COLO668 (cell line): ENCODE data around the gene MTERF4.

ENCODE experiments used
- DNase-seq: peaks from one replicate; lab custom pipeline; 2025; ENCODE audit not compliant: unreplicated experiment; lab: John Stamatoyannopoulos, UW

Gene MTERF4

DNA sequence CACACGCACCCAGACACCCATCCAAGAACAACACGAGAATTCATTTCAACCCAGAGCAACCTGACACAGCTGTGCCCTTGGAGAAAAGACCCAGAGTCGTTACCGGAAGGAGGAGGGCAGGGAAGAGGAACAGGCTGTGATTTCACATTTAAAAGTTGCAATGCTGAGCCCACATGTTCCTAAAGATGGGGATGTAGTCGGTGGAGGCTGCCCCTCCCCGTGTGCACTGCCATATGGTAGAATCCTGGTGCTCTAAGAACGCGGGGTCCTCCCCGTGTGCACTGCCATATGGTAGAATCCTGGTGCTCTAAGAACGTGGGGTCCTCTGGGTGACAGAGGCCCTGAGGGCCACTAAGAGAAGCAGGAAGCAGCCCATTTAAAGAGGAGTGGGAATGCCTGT lies 10.9 kb downstream of the MTERF4 start:
- no peak for DNase-seq

DNA sequence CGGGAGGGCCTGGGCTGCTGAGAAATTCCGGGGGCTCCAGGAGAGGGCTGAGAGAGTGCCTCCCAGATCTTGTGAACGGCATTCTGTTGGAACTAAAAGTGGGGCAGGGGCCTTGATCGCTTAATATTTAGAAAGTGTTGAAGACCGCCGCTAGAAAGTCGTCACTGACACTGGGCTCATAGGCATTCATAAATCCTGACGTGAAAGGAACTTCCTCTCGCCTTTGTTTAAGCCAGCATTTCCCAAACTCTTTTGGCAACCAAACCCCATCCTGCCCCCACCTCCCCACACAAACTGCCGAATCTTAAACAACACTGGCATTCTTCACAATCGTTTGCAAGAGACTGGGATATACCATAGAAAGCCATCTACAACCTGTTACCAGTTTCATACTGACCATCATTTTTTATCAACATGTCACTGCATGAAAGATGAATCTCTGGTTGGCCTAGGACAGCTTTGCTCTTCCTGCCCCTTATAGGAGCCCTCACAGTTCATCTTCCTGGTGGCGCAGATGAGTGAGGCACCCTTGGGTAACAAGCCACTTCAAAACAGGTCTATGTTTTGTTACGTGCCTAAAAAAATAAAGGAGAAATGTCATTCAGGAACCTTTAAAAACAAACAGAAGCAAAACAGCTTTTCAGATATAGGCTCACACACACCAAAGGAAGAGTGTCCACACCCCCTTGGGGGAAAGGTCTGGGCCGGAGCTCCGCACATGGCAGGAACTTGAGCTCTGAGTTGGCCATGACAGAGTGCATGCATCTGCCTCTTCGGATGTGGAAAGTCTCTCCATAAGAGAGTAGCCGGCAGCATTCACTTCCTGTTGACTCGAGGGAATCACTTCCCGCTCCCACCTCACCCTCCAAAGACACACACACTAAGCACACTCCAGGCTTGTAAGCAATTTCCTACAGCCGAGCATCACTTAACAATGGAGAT lies 13.0 kb downstream of the MTERF4 start:
- no peak for DNase-seq

DNA sequence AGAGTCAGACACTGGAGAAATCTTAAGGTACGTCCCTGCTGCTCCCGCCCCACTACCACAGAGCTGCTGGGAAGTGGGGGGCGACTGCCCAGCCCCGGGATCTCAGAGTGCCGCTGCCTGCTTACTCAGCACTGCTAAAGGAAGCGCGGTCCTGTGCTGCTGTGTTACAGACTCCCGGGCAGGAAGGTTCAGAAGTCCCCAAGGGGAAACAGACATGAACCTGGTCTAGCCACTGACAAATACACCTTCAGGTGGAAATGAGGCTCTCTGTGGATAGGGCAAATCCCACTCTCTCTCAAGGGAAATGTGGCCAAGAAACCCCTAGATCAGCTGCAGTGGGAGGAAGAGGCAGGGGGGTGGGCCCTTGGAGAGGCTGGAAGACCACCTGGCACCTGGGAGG lies 13.7 kb downstream of the MTERF4 start:
- no peak for DNase-seq

DNA sequence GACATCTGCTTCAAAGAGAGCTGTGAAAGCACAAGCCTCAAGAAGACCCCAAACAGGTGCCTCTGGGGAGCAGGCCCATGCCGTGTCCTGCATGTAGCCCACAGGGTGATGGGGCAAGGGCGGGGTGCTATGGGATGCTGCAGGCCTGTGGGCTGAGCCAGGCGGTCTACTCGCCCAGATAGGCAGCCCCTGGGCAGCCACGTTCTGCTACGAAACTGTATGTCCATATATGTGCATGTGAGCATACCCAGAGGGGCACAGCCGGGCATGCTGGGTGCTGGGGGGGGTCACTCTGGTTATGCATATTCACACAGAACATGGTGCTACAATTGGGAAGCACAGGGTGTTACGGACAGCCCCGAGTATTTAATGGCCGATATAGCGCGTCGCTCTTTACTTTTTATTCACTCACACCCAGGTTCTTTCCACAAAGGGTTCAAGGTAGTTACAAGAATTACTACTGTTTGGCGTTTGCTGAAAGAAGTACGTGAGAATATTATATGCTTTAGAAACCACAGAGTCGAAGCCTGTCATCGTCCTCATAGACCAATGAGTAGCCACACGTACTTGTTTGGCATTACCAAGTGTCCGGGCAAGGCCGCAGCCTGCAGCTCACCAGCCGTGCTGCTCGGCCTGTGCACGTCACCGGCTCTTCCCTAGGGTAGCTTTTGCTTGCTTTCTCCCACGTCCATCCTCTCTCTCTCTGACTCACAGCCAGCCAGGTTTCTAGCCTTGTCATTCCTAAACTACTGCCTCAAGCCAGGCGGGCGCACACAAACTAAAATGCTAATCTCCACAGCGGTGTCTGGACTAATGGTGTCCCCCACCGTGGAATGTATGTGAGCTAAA lies 14.4 kb downstream of the MTERF4 start:
- DNase-seq = no peak

DNA sequence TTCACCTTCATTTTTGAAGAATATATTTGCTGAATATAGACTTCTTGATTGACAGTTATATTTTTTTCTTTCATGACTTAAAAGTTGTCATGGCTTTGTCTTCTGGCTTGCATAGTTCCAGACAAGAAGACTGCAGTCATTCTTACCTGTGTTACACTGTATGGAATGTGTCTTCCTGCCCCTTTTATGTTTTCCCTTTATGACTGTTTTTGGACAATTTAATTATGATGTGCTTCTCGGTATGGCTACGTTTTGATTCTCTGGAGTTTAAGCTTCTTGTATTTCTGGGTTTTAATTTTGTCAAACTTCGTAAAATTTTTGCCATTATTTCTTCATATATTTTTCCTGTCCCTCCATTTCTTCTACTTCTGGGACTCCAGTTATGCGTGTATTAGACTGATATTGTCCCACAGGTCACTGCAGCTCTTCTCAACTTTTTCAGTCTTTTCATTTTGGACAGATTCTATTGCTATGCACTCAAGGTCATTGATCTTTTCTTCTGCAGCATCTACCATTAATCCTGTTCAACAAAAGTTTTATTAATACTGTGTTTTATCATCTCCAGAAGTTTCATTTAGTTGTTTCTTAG lies 17.1 kb downstream of the MTERF4 start:
- DNase-seq = no peak

DNA sequence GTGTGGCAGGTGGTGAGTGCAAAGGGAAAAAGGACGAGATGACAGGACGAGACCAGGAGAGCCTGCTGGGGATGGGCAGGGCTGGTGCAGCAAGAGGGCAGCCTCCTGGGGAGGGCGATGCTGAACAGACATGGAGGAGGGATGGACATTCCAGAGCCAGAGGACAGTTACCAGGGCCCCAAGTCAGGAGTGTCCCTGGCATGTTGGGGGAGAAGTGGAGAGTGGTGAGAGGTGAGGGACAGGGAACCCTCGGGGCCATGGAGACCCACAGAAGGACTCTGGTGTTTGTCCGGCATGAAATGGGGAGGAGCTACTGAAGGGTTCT lies 19.0 kb downstream of the MTERF4 start:
- no peak for DNase-seq

DNA sequence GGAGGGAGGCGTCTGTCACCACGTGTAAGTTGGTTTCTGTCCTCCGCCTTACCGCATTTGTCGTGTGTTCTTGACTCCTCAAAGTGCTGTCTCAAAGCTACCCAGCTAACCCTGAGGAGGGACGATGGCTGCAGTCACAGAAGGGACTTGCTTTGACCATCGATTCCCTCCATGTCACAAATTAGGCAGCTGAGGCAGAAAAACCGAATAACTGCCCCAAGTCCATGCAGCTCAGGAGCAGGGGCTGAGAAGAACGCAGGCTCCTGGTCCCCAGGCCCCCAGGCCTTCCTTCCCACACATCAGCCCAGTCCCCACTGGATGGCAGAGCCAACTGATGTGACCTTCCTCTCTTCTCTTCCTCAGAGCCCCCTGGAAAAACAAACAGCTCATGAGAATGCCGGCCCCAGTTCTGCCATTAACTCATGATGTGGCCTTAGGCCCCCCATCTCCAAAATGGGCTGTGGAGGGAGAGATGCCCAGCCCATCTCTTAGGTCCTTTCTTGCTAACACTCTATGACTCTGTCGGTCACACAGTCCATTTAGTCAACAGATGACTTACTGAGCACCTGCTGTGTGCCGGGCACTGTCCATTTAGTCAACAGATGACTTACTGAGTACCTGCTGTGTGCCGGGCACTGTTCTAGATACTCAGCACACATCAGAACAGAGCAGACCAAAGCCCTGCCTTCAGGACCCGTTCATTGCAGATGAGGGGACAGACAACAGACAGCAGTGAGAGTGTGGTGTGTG lies 19.6 kb downstream of the MTERF4 start:
- no peak for DNase-seq

DNA sequence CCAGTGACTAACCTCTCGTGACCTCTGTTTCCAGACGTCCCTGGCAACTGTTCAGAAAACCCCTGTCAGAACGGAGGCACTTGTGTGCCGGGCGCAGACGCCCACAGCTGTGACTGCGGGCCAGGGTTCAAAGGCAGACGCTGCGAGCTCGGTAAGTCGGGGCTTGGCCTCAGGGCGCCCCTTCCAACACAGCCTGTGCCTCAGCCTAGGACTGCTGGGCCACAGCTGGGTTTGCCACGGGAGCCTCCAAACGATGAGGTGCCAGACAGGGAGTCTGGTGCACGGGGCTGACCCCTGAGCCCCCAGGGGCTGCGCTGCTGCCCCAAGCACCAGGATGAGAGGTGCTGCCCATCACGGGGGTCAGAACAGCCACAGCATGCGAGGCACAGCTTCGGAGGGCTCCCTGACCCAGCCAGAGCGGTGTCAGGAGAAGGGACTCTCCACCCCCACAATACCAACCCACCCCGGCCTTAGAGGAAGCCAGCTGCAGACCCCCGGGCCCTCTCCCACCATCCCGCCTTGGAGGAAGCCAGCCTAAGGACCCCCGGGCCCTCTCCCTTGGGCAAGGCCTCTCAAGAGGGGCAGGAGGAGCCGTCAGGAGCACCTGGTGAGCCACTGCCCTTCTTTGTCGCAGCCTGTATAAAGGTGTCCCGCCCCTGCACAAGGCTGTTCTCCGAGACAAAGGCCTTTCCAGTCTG lies 20.3 kb downstream of the MTERF4 start:
- no peak for DNase-seq

DNA sequence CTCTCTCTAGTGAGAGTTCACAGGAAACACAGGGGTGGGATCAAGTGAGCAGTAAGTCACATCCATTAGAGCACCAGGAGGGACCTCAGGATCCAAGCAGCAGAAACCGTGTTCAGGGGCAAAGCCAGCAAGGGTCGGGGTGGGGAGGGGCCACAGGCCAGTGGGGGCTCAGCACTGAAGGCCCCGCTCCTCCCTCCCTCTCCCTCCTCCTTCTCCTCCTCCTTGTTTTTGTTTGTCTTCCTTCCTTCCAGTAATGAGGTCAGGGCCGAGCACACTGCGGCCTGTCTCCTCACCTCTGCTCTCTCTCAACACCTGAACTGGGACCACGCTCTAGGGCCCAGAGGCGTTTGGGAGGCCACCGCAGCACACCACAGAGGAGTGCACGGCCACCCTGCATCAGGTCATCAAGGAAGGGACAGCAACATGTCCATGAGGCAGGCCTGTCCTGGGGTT lies 20.9 kb downstream of the MTERF4 start:
- DNase-seq = no peak

DNA sequence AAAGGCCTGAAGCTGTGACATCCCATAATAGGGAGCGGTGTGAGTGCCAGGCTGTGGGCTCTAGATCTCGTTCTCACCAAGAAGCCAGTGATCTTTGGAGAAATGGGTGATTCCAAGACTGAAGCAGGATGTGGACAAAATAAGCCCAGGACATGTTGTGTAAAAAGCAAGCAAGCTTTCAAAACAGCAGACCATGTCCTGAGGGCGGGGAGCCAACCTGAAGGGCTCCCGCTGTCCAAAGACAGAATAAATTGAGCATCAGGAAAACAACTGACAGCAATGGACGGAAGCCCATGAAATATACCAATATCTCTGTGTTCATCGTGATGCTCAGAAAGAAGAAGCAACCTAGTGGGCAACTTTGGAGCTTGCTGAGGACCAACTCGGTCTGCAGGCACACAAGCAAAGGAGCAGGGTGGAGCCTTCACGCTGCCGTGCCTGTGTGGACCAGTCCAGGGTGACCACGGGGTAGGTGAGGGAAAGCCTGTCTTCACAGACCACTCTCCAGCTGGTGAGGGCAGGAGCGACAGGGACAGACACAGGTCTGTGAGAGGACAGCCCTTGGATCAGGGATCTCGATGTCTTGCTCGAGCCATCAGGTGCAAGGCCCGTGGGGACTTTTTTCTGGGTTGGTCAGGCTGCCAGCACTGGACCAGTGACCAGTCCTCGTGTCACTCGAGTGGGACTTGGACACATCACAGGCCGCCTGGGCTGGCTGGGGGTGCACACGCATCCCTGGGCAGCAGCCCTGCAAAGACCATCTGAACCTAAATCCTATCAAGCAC lies 21.5 kb downstream of the MTERF4 start:
- no peak for DNase-seq

DNA sequence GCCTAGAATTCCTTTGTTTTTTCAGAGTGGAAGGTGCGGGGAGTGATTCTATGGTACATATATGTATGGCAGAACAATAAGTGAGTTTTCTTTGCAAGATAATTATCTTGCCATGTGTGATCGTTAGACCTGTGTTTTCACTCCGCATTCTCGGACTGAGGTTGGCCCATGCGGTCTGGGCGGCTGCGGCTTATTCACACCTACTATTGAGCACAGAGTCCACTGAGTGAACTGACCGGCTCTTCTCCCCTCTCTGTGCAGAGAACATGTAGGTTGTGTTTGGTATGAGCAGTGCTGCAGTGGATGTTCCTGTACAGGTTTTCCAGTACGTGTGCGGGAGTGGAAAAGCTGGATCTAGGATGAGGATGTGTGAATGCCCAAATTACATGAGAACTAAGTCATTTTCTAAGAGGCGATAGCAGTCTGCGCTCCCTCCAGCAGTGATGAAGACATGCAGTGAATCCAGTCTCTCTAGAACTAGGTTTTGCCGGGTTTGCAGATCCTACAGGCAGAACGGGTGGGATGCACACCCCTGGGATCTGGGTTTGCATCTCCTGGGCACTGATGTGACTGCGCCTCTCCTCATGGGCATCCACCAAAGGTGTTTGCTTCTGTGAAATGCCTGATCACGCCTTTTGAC lies 27.1 kb downstream of the MTERF4 start:
- DNase-seq = no peak

DNA sequence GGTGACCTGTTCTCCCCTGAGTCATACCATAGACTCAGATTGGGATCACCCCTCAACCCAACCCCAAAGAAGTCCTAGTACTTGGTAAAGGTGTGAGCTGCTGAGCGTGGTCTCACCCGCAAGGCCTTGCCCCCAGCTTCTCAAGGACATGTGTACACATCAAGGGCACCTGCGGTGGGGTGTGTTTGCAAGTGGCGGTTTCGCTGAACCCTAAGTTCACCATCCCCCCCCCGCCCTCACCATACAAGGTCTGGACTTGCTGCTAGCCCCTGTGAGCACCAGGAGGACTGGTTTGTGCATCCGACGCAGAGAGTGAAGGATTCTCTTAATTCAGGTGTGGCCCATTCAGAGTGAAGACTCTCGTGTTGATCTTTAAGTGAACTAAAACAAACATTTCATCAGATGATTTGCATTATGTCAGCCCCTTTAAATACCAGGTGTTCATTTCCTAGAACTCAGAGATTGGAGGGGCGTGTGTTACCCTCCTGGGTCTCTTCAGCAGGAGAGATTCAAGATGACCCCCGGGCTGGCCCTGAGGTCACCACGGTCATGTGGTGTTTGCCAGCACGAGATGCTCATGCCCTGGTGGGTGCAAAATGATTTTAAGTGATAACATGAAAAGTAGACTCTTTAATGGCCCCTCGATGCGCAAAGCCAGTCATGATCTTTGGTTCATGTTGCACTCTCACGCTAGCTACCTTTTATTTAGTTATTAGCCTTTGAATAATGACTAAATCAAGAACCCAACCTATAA lies 27.8 kb downstream of the MTERF4 start:
- DNase-seq = no peak

DNA sequence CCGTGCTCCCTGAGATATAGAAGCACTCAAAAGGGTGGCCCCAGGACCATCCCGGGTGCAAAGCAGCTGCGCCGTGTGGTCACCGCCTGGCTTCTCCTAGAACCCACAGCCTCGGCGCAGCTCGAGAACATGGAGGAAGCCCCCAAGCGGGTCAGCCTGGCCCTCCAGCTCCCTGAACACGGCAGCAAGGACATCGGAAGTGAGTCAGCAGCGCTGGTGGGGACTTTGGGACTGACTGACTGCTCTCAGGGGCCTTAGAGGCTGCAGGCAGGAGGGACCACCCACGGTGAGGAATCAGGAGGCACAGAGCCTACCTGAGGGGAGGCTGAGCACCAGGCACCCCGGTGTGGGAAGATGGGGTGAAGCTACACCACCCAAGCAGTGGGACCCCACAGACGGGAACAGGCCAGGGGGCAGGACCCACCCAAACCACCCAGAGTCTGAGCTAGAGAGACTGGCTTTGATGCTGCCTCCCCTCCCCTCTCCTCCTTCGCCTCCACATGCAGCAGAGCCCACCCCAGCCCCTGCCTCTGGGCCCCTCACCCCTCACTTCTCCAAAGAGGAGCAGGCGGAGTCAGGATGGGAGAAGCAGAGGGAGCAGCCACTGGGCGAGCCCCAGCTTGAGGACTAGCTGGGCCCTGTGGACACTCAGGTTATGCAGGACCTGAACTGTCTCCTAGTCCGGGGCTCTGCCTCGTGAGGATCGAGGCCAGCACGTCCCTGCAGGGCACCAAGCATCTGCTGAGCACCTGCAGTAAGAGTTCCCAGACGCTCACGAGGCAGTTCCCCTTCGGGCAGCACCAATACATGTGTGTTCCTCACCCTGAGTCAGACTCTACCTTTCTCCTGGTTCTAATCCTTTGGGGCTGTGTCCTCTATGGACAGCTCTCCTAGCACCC lies 28.7 kb downstream of the MTERF4 start:
- DNase-seq = no peak

DNA sequence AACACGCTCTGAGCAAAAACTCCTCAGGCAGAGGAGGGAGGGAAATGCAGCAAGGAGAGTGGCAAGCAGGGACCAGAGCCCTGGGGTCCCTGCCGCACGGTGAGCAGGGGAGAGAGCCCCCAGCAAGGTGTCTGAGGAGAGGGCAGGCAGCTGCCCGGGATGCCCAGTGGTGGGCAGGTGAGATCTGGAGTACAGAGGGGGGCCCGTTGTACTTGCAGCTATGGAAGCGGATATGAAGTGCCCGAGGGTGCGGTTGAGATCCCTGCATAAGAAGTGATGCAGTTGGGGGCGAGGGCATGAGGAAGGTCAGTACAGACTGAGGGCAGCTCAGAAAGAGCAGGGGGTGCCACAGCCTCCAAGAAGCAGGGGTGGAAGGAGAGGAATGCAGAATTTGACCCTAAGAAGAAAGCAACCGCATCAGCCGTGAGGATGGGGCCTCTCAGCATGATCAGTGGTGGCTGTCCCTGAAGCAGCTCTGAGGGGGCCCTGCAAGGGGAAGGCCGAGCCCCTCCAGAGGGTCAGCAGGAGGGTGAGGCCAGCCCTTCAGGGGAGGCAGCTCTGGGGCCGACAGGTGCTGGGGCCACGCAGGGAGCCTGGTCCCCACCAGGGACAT lies 29.4 kb downstream of the MTERF4 start:
- DNase-seq = no peak

DNA sequence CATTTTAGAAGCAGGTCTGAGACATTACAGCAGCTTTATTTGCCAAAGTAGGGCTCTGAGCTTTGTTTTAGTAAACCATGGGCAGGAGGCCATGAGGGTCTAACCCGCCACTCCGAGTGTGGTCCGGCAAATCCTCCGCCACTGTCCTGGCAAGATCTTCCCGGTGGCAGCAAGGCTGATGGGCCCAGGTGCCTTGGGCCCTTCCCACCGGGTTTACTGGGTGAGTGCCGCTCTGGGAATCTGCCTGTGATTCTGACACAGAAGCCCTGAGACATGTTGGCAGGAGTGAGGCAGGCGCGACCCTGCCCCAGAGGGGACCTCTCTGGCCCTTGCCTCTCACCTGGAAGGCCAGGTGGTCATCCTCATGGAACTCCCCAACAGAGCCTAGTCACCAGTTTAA lies 29.9 kb downstream of the MTERF4 start:
- DNase-seq = no peak

DNA sequence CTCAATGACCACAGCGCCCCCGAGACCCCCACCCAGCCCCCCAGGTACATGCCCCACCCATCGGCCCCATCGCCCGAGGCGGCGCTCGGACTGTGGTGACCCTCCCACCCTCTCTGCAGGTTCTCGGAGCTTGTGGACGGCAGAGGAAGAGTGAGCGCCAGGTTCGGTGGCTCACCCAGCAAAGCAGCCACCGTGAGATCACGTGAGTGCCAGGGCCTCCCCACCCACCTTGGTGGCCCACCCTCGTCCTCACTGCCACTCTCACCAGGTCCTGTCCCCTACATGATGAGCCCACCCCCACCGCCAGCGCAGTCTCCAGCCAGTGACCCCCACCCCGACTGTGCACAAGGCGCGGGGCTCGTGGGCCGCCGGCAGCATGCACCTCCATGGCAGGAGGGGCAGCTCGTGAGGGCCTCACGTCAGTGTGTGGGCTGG lies 30.4 kb downstream of the MTERF4 start:
- no peak for DNase-seq
